SK-N-SH (cell line): ENCODE data around the gene RPS19. TPM values are rescaled to one million over a fixed set of nuclear protein-coding genes. Genes with fewer than 3 reads are reported as not detected.

Source experiments
- CTCF ChIA-PET: fragments of 300-600, 350-600 bp; formaldehyde crosslinking; extraction: SDS; loops from one replicate; lab custom pipeline; 2021; lab: Yijun Ruan, JAX
- POLR2A ChIA-PET: fragments of 350-600 bp; sonication (Branson Sonifier 250); formaldehyde crosslinking; extraction: SDS; loops from one replicate; lab custom pipeline; 2020; ENCODE audit warnings: antibody characterized with exemption, inconsistent platforms; lab: Yijun Ruan, JAX
- DNase-seq: peaks from one replicate; pipeline ENCODE4 v3.0.0; 2012
- H2AFZ ChIP-seq: fragments of 200-600 bp; sonication (generic); 2 replicates; pipeline ENCODE4 v1.8.1; 2016; ENCODE audit warnings: antibody characterized with exemption, mild to moderate bottlenecking, low read depth
- H3F3A ChIP-seq: fragments of 200-600 bp; sonication (generic); replicated peaks from 2 replicates; pipeline ENCODE3; 2016; ENCODE audit warnings: antibody characterized with exemption, mild to moderate bottlenecking; ENCODE audit not compliant: insufficient read depth
- H3K27ac ChIP-seq, 2 experiments: fragments of 200-500 bp in 1 of 2; fragments of 200-600 bp in 1 of 2; sonication (Bioruptor generic) in 1 of 2; sonication (generic), shearing (Covaris generic) in 1 of 2; 2 replicates each; pipeline versions ENCODE4 v1.5.1 to v1.6.1; 2014 to 2016; ENCODE audit warnings: low read depth in 2 of 2, inconsistent platforms in 1 of 2, low read length in 1 of 2, mild to moderate bottlenecking in 1 of 2, mixed read lengths in 1 of 2
- H3K27me3 ChIP-seq: fragments of 200-600 bp; sonication (generic), shearing (Covaris generic); 2 replicates; pipeline ENCODE4 v1.6.1; 2016; ENCODE audit warnings: mixed run types; ENCODE audit not compliant: insufficient read depth
- H3K36me3 ChIP-seq, 2 experiments: fragments of 200-500 bp in 1 of 2; fragments of 200-600 bp in 1 of 2; sonication (Bioruptor generic) in 1 of 2; sonication (generic) in 1 of 2; replicated peaks in 1 of 2; 2 replicates each; pipeline versions ENCODE3 to v1.5.1; 2014 to 2016; ENCODE audit warnings: low read length in 1 of 2, mild to moderate bottlenecking in 1 of 2; ENCODE audit not compliant: insufficient read depth in 2 of 2, control insufficient read depth in 1 of 2
- H3K4me1 ChIP-seq, 2 experiments: fragments of 200-500 bp in 1 of 2; fragments of 200-600 bp in 1 of 2; sonication (Bioruptor generic) in 1 of 2; sonication (generic), shearing (Covaris generic) in 1 of 2; 2 replicates each; pipeline versions ENCODE4 v1.5.1 to v1.6.1; 2014 to 2016; ENCODE audit warnings: low read depth in 1 of 2, low read length in 1 of 2, mixed run types in 1 of 2; ENCODE audit not compliant: insufficient read depth in 2 of 2, control insufficient read depth in 1 of 2
- H3K4me2 ChIP-seq: fragments of 200-600 bp; sonication (generic), shearing (Covaris generic); 2 replicates; pipeline ENCODE4 v1.6.1; 2017; ENCODE audit warnings: mixed run types
- H3K4me3 ChIP-seq, 2 experiments: fragments of 200-500 bp in 1 of 2; fragments of 200-600 bp in 1 of 2; sonication (Bioruptor generic) in 1 of 2; sonication (generic), shearing (Covaris generic) in 1 of 2; 2 replicates each; pipeline versions ENCODE4 v1.5.1 to v1.8.1; 2014 to 2016; ENCODE audit warnings: low read depth in 2 of 2, inconsistent platforms in 1 of 2, low read length in 1 of 2, mild to moderate bottlenecking in 1 of 2, mixed read lengths in 1 of 2, moderate library complexity in 1 of 2
- H3K79me2 ChIP-seq: fragments of 200-600 bp; sonication (generic); 2 replicates; pipeline ENCODE4 v1.8.1; 2017; ENCODE audit warnings: mild to moderate bottlenecking; ENCODE audit not compliant: insufficient read depth
- H3K9ac ChIP-seq: fragments of 200-600 bp; sonication (generic); 2 replicates; pipeline ENCODE4 v1.6.1; 2017; ENCODE audit warnings: mixed run types
- H3K9me2 ChIP-seq: fragments of 200-600 bp; sonication (generic); 2 replicates; pipeline ENCODE4 v1.6.1; 2017; ENCODE audit warnings: mixed run types
- H3K9me3 ChIP-seq: fragments of 200-600 bp; sonication (generic); 2 replicates; pipeline ENCODE4 v1.6.1; 2017; ENCODE audit warnings: mixed run types, mild to moderate bottlenecking, moderate library complexity
- H4K20me1 ChIP-seq: fragments of 200-600 bp; sonication (generic); 2 replicates; pipeline ENCODE4 v1.6.1; 2017; ENCODE audit warnings: mild to moderate bottlenecking, mixed run types; ENCODE audit not compliant: insufficient read depth
- MXI1 ChIP-seq: IDR thresholded peaks from 2 replicates; pipeline ENCODE4 v1.6.1; 2012; ENCODE audit warnings: mild to moderate bottlenecking, low read depth, low read length, improper control_type of control experiment
- NFIC ChIP-seq: IDR thresholded peaks from 2 replicates; pipeline ENCODE4 v1.4.0; 2012; ENCODE audit warnings: borderline replicate concordance
- NRF1 ChIP-seq: IDR thresholded peaks from 2 replicates; pipeline ENCODE4 v1.6.1; 2012; ENCODE audit warnings: low read depth, mild to moderate bottlenecking, low read length
- RFX5 ChIP-seq: IDR thresholded peaks from 2 replicates; pipeline ENCODE4 v1.6.1; 2012; ENCODE audit warnings: mild to moderate bottlenecking, improper control_type of control experiment, low read length
- RXRA ChIP-seq: IDR thresholded peaks from 2 replicates; pipeline ENCODE4 v1.4.0; 2012; ENCODE audit warnings: low read depth, mild to moderate bottlenecking, borderline replicate concordance
- SIN3A ChIP-seq: IDR thresholded peaks from 2 replicates; pipeline ENCODE4 v1.6.1; 2012; ENCODE audit warnings: low read depth, mild to moderate bottlenecking, low read length, moderate library complexity, borderline replicate concordance
- whole genome bisulfite sequencing: methylation state at CpG from one replicate; pipeline ENCODE4 v1.1.6; 2017; ENCODE audit warnings: low lambda C conversion rate; 5-methylcytosine and 5-hydroxymethylcytosine counted together
- polyA plus RNA-seq, 3 experiments: library from polyadenylated mRNA; depleted of rRNA; stranded (reverse); fragments of >200 nt; gene quantifications; 2 replicates each; pipeline ENCODE4 v1.2.3, GENCODE V29; 2012

The RPS19 gene
- polyA plus RNA-seq, 1 of the 3 experiments (the other 2 are of a cell fraction), result 2,819 TPM

DNA sequence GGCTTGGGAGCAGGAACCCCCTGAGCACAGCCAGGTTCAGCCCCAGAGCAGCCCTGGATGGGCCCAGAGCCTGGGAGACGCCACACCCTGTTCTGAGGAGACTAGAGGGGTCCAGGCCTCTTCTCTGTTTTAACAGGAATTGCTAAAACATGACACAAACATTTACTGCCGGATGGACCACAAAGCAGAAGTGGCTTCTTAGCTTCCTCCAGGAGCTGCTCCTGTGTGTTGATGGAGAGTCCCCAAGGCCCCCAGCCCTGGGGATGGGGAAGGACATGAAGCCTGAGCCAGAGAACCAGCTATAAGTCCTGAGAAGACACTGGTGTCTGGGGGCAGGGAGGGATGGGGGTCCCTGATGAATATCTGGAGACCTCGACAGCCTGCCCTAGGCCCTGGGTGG lies 49.0 kb upstream of the RPS19 start:
- Histone ChIP-seq H3K4me2 (no peak overlapping the region), H3K9ac (no peak overlapping the region), H3K27me3 (peaks cover 12% of the 10 kb centered on the region; the same call in 1 of the 2 replicates), H3K27ac (no peak overlapping the region), H2AFZ (no peak overlapping the region), H3K4me3 (no peak overlapping the region)
- CTCF ChIA-PET, result interaction anchor here (1.1 to 3.3 kb wide), 3 partner anchors 16 to 58 kb away, joined by 4 to 16 read pairs (median 6); partner anchors contain the start of gene CEACAM3
- WGBS, result 15% methylated on average over 3 of the region's 3 CpGs
- DNase-seq, result no peak
- POLR2A ChIA-PET, result no interaction called here
- no peak for TF ChIP-seq SIN3A
- TF ChIP-seq, all 33 proteins: peak for 0
- no peaks in the 10 kb centered on the region for H3K9me3 ChIP-seq
- no peaks in the 10 kb centered on the region for H3K36me3 ChIP-seq
- no peaks in the 10 kb centered on the region for H3K79me2 ChIP-seq
- H3K4me1 ChIP-seq, result no peaks in the 10 kb centered on the region
- H3F3A ChIP-seq, result no peaks in the 10 kb centered on the region
- H3K9me2 ChIP-seq, result no peaks in the 10 kb centered on the region
- H4K20me1 ChIP-seq, result no peaks in the 10 kb centered on the region

DNA sequence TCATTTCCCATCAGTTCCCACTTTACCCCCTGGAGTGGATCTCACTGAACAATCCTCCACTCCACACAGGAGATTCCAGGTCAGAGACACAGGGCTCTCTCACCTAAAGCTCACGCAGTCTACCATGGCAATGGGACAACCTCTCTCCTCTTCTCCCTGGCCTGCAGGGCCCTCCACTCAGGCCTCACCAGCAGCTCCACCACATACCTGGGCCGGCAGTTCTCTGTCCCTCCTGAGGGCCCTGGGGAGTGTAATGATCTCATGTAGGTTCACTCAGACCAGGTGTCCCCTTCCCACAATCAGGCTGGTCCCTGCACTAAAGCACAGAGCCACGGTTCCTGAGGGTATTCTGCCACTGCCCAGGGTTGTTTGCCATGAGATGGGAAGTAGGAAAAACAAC lies 48.1 kb upstream of the RPS19 start:
- no peak overlapping the region for H3K9ac ChIP-seq
- peaks cover 5% of the 10 kb centered on the region; the same call in 1 of the 2 replicates for H3K27me3 ChIP-seq
- no peak for DNase-seq
- no peaks in the 10 kb centered on the region for H3K9me2 ChIP-seq
- no peak overlapping the region for H3K4me3 ChIP-seq
- H3K4me1 ChIP-seq, result no peaks in the 10 kb centered on the region
- WGBS, result 12% methylated on average over 3 of the region's 3 CpGs
- POLR2A ChIA-PET, result no interaction called here
- no peaks in the 10 kb centered on the region for H3F3A ChIP-seq
- no peaks in the 10 kb centered on the region for H4K20me1 ChIP-seq
- no peak overlapping the region for H3K4me2 ChIP-seq
- H3K9me3 ChIP-seq, result no peaks in the 10 kb centered on the region
- H3K36me3 ChIP-seq, result no peaks in the 10 kb centered on the region
- CTCF ChIA-PET, result interaction anchor here (0.6 to 3.3 kb wide), 3 partner anchors 17 to 23 kb away, joined by 3 to 16 read pairs (median 6); partner anchors contain the start of gene CEACAM3
- no peak overlapping the region for H3K27ac ChIP-seq
- no peaks in the 10 kb centered on the region for H3K79me2 ChIP-seq
- TF ChIP-seq NRF1, result no peak
- TF ChIP-seq RXRA, result no peak
- TF ChIP-seq SIN3A, result no peak
- no peak for TF ChIP-seq RFX5
- no peak overlapping the region for H2AFZ ChIP-seq

DNA sequence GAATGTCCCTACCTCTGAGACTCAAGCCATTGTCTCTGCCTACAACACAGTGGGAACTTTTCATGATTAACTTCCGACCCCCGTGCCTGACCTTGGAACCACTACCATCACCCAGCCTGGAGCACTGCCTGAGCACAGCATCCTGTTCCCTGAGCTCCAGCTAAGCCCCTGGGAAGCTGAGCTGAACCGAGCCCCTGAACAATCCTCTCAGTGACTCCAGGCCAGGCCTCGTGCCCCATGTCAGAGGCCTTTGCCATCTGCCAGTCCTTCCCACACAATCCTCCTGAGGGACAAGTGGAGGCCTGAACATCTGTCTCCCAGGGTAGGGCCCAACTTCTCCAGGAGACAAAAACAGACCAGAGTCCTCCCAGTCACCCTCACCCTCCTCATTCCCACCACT lies 46.1 kb upstream of the RPS19 start:
- POLR2A ChIA-PET, result no interaction called here
- no peak overlapping the region for H3K4me2 ChIP-seq
- H3K27me3 ChIP-seq, result peaks cover 3% of the 10 kb centered on the region; the same call in 1 of the 2 replicates
- DNase-seq, result no peak
- TF ChIP-seq NRF1, result no peak
- no peak for TF ChIP-seq MXI1
- TF ChIP-seq NFIC, result no peak
- TF ChIP-seq SIN3A, result no peak
- no peaks in the 10 kb centered on the region for H3K9me2 ChIP-seq
- WGBS, result 0% methylated on average over 4 of the region's 4 CpGs
- no peaks in the 10 kb centered on the region for H4K20me1 ChIP-seq
- H2AFZ ChIP-seq, result no peak overlapping the region
- no peak overlapping the region for H3K27ac ChIP-seq
- H3F3A ChIP-seq, result no peaks in the 10 kb centered on the region
- CTCF ChIA-PET, result interaction anchor here (0.6 kb wide), 1 partner anchor 40 kb away, joined by 3 read pairs; no protein-coding TSS in a partner anchor
- no peak overlapping the region for H3K9ac ChIP-seq
- no peaks in the 10 kb centered on the region for H3K4me1 ChIP-seq
- H3K36me3 ChIP-seq, result no peaks in the 10 kb centered on the region
- H3K4me3 ChIP-seq, result no peak overlapping the region
- no peaks in the 10 kb centered on the region for H3K9me3 ChIP-seq
- no peaks in the 10 kb centered on the region for H3K79me2 ChIP-seq
